ENCODE results near the gene SH3RF3. TPM values are rescaled to one million over a fixed set of nuclear protein-coding genes. Genes with fewer than 3 reads are reported as not detected.

The SH3RF3 gene
- total RNA-seq, 1 experiment from 2014 or later: 0.98 TPM

DNA sequence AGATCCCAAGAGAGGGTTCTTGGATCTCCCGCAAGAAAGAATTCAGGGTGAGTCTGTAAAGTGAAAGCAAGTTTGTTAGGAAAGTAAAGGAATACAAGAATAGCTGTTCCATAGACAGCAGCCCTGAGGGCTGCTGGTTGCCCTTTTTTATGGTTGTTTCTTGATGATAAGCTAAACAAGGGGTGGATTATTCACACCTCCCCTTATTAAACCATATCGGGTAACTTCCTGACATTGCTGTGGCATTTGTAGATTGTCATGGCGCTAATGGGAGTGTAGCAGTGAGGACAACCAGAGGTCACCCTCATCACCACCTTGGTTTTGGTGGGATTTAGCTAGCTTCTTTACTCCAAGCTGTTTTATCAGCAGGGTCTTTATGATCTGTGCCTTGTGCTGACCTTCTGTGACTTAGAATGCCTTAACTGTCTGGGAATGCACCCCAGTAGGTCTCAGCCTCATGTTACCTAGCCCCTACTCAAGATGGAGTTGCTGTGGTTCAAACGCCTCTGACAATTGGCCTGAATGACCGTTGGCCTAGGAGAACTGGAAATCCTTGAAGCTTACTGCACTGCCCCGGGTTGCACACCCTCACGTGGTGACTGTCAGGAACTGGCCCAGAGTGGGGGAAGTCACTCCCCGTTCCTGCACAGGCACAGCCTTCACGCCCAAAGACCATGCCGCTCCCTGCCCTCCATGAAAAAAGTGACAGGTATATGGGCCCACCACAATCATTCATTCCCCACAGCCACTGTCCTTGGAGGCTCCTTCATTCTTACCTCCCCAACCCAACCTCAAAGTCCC is 347.8 kb downstream of the SH3RF3 start:
- H3K27ac Mint-ChIP-seq (ENCODE audit: unreplicated experiment): no peak overlapping the region
- H3K36me3 Mint-ChIP-seq (ENCODE audit: insufficient read depth, unreplicated experiment): no peaks in the 10 kb centered on the region
- POLR2A ChIA-PET: no interaction called here
- no TSS peak for BruUV-seq (replicated peaks)
- peaks cover 4% of the 10 kb centered on the region for H3K27me3 Mint-ChIP-seq (ENCODE audit: insufficient read depth, unreplicated experiment)
- H3K36me3 ChIP-seq (ENCODE audit: control insufficient read depth, insufficient read depth, low read length): no peaks in the 10 kb centered on the region
- no peaks in the 10 kb centered on the region for H3K27me3 ChIP-seq (replicated peaks; ENCODE audit: control insufficient read depth, insufficient read depth, low read length)
- H3K4me1 Mint-ChIP-seq (ENCODE audit: low read depth, unreplicated experiment): no peaks in the 10 kb centered on the region
- no peak for DNase-seq
- H3K4me3 Mint-ChIP-seq (ENCODE audit: unreplicated experiment): no peak overlapping the region
- CTCF ChIA-PET: no interaction called here
- H3K9me3 ChIP-seq: no peaks in the 10 kb centered on the region
- H3K4me1 ChIP-seq: no peaks in the 10 kb centered on the region
- no peak overlapping the region for H3K4me3 ChIP-seq (ENCODE audit: low read depth, low read length)
- TF ChIP-seq, protein P1, sequence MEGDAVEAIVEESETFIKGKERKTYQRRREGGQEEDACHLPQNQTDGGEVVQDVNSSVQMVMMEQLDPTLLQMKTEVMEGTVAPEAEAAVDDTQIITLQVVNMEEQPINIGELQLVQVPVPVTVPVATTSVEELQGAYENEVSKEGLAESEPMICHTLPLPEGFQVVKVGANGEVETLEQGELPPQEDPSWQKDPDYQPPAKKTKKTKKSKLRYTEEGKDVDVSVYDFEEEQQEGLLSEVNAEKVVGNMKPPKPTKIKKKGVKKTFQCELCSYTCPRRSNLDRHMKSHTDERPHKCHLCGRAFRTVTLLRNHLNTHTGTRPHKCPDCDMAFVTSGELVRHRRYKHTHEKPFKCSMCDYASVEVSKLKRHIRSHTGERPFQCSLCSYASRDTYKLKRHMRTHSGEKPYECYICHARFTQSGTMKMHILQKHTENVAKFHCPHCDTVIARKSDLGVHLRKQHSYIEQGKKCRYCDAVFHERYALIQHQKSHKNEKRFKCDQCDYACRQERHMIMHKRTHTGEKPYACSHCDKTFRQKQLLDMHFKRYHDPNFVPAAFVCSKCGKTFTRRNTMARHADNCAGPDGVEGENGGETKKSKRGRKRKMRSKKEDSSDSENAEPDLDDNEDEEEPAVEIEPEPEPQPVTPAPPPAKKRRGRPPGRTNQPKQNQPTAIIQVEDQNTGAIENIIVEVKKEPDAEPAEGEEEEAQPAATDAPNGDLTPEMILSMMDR (IDR thresholded peaks at IDR 0.05; ENCODE audit: insufficient read depth in 1 of 2, low read depth in 1 of 2, low read length in 1 of 2, severe bottlenecking in 1 of 2, unreplicated experiment in 1 of 2): no peak
- H3K9me3 Mint-ChIP-seq (ENCODE audit: unreplicated experiment): no peaks in the 10 kb centered on the region
- intact Hi-C loops (cut with micrococcal nuclease; ENCODE audit: unreplicated experiment): no loop called here

DNA sequence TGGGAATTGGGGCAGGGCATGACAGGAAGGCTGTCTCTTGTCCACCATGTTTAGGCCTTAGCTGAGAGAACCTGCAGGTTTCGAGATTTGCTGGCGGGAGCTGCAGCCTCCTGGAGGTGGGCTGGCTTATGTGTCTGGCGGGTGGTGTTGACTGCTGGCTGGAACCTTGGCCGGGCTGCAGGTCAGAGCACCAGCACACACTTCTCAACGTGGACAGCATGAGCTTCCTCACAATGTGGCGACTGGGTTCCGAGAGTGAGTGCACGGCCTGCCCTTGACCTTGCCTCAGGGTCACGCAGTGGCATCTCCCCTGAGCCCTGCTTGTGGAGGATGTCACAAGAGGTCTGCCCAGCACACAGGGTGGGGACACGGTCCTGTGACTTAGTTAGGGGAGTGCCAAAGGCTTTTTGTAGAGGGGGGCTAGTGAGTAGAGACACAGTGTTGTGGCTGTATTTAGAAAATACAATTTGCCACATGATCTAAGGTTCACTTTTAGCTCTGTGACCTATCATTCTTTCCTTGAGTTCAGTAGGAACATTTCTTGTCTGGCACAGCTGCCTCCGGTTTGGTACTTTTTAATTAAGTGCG is 350.0 kb downstream of the SH3RF3 start:
- Histone ChIP-seq H3K9me3 (no peaks in the 10 kb centered on the region), H3K4me1 (no peaks in the 10 kb centered on the region), H3K36me3 (ENCODE audit: control insufficient read depth, insufficient read depth, low read length) (no peaks in the 10 kb centered on the region), H3K27me3 (replicated peaks; ENCODE audit: control insufficient read depth, insufficient read depth, low read length) (no peaks in the 10 kb centered on the region), H3K4me3 (ENCODE audit: low read depth, low read length) (no peak overlapping the region)
- TF ChIP-seq, protein P1 (IDR thresholded peaks at IDR 0.05; ENCODE audit: insufficient read depth in 1 of 2, low read depth in 1 of 2, low read length in 1 of 2, severe bottlenecking in 1 of 2, unreplicated experiment in 1 of 2): no peak
- ChIA-PET POLR2A (no interaction called here), CTCF (interaction anchor here (1.3 kb wide), 1 partner anchor 31 kb away, joined by 3 read pairs; no protein-coding TSS in a partner anchor)
- no peak overlapping the region for H3K4me3 Mint-ChIP-seq (ENCODE audit: unreplicated experiment)
- H3K4me1 Mint-ChIP-seq (ENCODE audit: low read depth, unreplicated experiment): no peaks in the 10 kb centered on the region
- H3K27ac Mint-ChIP-seq (ENCODE audit: unreplicated experiment): no peak overlapping the region
- H3K9me3 Mint-ChIP-seq (ENCODE audit: unreplicated experiment): no peaks in the 10 kb centered on the region
- peaks cover 7% of the 10 kb centered on the region for H3K27me3 Mint-ChIP-seq (ENCODE audit: insufficient read depth, unreplicated experiment)
- intact Hi-C loops (cut with micrococcal nuclease; ENCODE audit: unreplicated experiment): no loop called here
- DNase-seq: no peak
- no peaks in the 10 kb centered on the region for H3K36me3 Mint-ChIP-seq (ENCODE audit: insufficient read depth, unreplicated experiment)
- BruUV-seq (replicated peaks): no TSS peak

DNA sequence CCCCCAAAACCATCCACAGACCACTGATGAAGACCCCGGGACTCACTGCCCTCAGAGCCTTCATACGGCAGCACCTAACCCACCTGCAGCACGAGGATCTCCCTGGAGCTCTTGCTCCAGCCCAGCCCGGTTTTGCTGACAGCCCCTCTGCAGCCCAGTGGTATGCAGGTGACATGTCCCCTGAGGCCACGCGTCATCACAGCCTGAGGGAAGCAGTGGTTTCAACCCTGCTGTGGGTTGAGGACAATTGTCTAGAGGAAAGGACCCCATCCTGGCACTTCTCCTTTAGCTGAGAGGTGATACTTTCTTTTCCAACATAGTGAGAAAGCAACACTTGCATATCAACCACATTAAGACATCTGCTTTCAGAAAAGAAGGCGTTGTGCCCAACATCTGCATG is 350.8 kb downstream of the SH3RF3 start:
- no peak overlapping the region for H3K27ac Mint-ChIP-seq (ENCODE audit: unreplicated experiment)
- no peaks in the 10 kb centered on the region for H3K36me3 Mint-ChIP-seq (ENCODE audit: insufficient read depth, unreplicated experiment)
- ChIA-PET CTCF (interaction anchor here (1.3 kb wide), 1 partner anchor 31 kb away, joined by 3 read pairs; no protein-coding TSS in a partner anchor), POLR2A (no interaction called here)
- Histone ChIP-seq H3K36me3 (ENCODE audit: control insufficient read depth, insufficient read depth, low read length) (no peaks in the 10 kb centered on the region), H3K4me3 (ENCODE audit: low read depth, low read length) (no peak overlapping the region), H3K4me1 (no peaks in the 10 kb centered on the region), H3K9me3 (no peaks in the 10 kb centered on the region), H3K27me3 (replicated peaks; ENCODE audit: control insufficient read depth, insufficient read depth, low read length) (no peaks in the 10 kb centered on the region)
- H3K27me3 Mint-ChIP-seq (ENCODE audit: insufficient read depth, unreplicated experiment): peaks cover 6% of the 10 kb centered on the region
- no peak overlapping the region for H3K4me3 Mint-ChIP-seq (ENCODE audit: unreplicated experiment)
- no TSS peak for BruUV-seq (replicated peaks)
- intact Hi-C loops (cut with micrococcal nuclease; ENCODE audit: unreplicated experiment): no loop called here
- no peak for DNase-seq
- TF ChIP-seq, protein P1 (IDR thresholded peaks at IDR 0.05; ENCODE audit: insufficient read depth in 1 of 2, low read depth in 1 of 2, low read length in 1 of 2, severe bottlenecking in 1 of 2, unreplicated experiment in 1 of 2): no peak
- H3K9me3 Mint-ChIP-seq (ENCODE audit: unreplicated experiment): no peaks in the 10 kb centered on the region
- H3K4me1 Mint-ChIP-seq (ENCODE audit: low read depth, unreplicated experiment): no peaks in the 10 kb centered on the region

All from Caco-2 (cell line).